ENCODE results near the gene TLE2. TPM values are rescaled to one million over a fixed set of nuclear protein-coding genes. Genes with fewer than 3 reads are reported as not detected.

TLE2 gene
- total and polyA plus RNA-seq, 2 donors from 2014 or later = 28.2 to 76.6 TPM

DNA sequence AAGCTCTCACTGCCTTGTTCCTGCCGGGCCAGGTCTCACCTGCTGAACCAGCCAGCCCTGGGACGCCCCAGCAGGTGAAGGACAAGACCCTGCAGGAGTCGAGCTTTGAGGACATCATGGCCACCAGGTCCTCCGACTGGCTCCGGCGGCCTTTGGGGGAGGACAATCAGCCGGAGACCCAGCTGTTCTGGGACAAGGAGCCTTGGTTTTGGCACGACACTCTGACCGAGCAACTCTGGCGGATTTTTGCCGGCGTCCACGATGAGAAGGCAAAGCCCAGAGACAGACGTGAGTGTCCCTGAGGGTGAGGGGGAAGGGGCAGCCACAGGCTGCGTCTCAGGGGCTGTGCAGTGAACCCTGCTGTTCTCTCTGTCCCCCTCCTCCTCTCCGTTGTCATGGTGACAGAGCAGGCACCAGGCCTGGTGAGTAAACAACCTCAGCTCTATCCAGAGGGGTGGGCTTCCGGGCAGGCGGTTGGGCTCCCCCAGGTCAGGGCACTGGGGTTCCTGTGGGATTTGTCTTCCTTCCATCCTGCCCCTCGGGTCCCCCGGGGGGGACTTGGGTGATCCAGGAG lies 42.0 kb downstream of the TLE2 start:
- no peaks in the 10 kb centered on the region for H3K9me3 ChIP-seq (ENCODE audit: control insufficient read depth in 2 of 3, insufficient read depth in 1 of 3, low read length in 3 of 3)
- no peaks in the 10 kb centered on the region for H3K27me3 ChIP-seq (ENCODE audit: control insufficient read depth, insufficient read depth, low read length)
- no peaks in the 10 kb centered on the region for H3K36me3 ChIP-seq (ENCODE audit: control insufficient read depth in 2 of 3, insufficient read depth in 3 of 3, low read length in 3 of 3)
- no peak overlapping the region for H3K27ac ChIP-seq (ENCODE audit: low read depth in 2 of 2, low read length in 2 of 2)
- DNase-seq (peak in 4 of 5 donors; percentile 87 to 94 (median 92)), FAIRE-seq (no peak)
- H3K4me3 ChIP-seq (ENCODE audit: low read length in 3 of 3) = no peak overlapping the region
- TF ChIP-seq, protein P1, sequence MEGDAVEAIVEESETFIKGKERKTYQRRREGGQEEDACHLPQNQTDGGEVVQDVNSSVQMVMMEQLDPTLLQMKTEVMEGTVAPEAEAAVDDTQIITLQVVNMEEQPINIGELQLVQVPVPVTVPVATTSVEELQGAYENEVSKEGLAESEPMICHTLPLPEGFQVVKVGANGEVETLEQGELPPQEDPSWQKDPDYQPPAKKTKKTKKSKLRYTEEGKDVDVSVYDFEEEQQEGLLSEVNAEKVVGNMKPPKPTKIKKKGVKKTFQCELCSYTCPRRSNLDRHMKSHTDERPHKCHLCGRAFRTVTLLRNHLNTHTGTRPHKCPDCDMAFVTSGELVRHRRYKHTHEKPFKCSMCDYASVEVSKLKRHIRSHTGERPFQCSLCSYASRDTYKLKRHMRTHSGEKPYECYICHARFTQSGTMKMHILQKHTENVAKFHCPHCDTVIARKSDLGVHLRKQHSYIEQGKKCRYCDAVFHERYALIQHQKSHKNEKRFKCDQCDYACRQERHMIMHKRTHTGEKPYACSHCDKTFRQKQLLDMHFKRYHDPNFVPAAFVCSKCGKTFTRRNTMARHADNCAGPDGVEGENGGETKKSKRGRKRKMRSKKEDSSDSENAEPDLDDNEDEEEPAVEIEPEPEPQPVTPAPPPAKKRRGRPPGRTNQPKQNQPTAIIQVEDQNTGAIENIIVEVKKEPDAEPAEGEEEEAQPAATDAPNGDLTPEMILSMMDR (IDR thresholded peaks at IDR 0.05; ENCODE audit: borderline replicate concordance, extremely low read depth, insufficient read depth) = no peak
- peaks cover 0 to 18% (median 12%) of the 10 kb centered on the region in 3 donors for H3K4me1 ChIP-seq (ENCODE audit: control insufficient read depth in 2 of 3, insufficient read depth in 2 of 3, low read depth in 1 of 3, low read length in 3 of 3)
- no peak overlapping the region for H3K9ac ChIP-seq (ENCODE audit: low read length in 3 of 3)
- intact Hi-C loops (cut with DNase I) = no loop called here

DNA sequence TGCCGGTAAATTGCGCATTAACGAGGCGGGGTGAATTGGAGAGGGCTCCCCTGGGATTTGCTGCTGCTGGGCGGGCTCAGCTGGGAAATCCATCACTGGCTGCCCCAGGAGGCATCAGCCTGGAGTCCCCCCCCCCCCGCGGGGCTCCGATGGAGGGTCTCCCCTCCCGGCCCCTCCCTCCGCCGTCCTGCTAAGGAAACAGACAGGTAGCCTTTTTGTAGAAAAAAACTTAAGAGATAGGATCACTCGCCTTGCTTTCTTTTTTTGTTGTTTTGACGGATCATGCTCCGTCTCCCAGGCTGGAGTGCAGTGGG lies 44.9 kb downstream of the TLE2 start:
- DNase-seq (no peak), FAIRE-seq (no peak)
- Histone ChIP-seq H3K36me3 (ENCODE audit: control insufficient read depth in 2 of 3, insufficient read depth in 3 of 3, low read length in 3 of 3) (no peaks in the 10 kb centered on the region), H3K27ac (ENCODE audit: low read depth in 2 of 2, low read length in 2 of 2) (peak overlapping the region; percentile 2 to 93), H3K4me3 (ENCODE audit: low read length in 3 of 3) (peak overlapping the region in 2 of 3 donors; percentile 24 to 37), H3K27me3 (ENCODE audit: control insufficient read depth, insufficient read depth, low read length) (no peaks in the 10 kb centered on the region), H3K9ac (ENCODE audit: low read length in 3 of 3) (peak overlapping the region in 1 of 3 donors; percentile 40), H3K9me3 (ENCODE audit: control insufficient read depth in 2 of 3, insufficient read depth in 1 of 3, low read length in 3 of 3) (no peaks in the 10 kb centered on the region), H3K4me1 (ENCODE audit: control insufficient read depth in 2 of 3, insufficient read depth in 2 of 3, low read depth in 1 of 3, low read length in 3 of 3) (peaks cover 0 to 18% (median 12%) of the 10 kb centered on the region in 3 donors)
- TF ChIP-seq, protein P1 (IDR thresholded peaks at IDR 0.05; ENCODE audit: borderline replicate concordance, extremely low read depth, insufficient read depth) = no peak
- intact Hi-C loops (cut with DNase I) = no loop called here

DNA sequence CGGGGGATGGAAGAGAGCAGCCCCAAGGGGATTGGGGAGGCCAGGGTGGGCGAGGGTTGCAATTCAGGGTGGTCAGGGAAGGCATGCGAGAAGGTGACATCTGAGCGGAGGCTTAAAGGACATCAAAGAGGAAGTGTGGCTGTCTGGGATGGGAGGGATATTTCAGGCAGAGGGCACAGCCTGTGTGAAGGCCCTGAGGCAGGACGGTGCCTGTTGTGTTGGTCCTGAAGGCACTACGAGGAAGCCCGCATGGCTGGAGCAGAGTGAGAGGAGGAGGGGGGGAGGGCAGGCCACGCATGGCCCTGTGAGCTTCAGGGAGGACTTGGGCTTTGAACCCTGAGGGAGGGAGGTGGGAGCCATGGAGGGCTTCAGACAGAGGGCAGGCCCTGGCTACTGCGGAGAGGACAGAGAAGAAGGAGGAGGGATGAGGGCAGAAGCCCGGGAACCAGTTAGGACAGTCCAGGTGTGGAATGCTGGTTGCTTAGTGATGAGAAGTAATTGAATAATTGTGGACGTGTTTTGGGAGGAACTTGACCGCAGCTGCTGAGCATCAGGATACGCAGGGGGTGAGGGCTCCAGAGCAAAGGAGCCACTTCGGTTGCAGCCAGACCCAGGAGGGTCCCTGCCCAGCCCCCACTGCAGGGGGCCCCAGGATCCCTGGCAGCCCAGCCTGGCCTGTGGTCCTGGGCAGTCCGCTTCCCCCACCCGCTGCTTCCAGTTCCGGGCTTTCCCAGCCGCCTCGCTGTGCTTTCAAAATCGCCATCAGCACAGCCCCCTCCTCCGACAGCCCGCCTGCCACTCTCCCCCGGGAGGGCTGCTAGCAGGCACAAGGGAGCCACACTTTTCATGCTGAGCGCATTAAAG lies 45.5 kb downstream of the TLE2 start:
- Histone ChIP-seq H3K4me3 (ENCODE audit: low read length in 3 of 3) (peak overlapping the region; percentile 24 to 37 (median 29)), H3K27me3 (ENCODE audit: control insufficient read depth, insufficient read depth, low read length) (no peaks in the 10 kb centered on the region), H3K9me3 (ENCODE audit: control insufficient read depth in 2 of 3, insufficient read depth in 1 of 3, low read length in 3 of 3) (no peaks in the 10 kb centered on the region), H3K4me1 (ENCODE audit: control insufficient read depth in 2 of 3, insufficient read depth in 2 of 3, low read depth in 1 of 3, low read length in 3 of 3) (peaks cover 0 to 18% (median 12%) of the 10 kb centered on the region in 3 donors), H3K27ac (ENCODE audit: low read depth in 2 of 2, low read length in 2 of 2) (peak overlapping the region; percentile 82 to 93), H3K9ac (ENCODE audit: low read length in 3 of 3) (peak overlapping the region in 2 of 3 donors; percentile 15 to 40), H3K36me3 (ENCODE audit: control insufficient read depth in 2 of 3, insufficient read depth in 3 of 3, low read length in 3 of 3) (no peaks in the 10 kb centered on the region)
- DNase-seq (peak; percentile 92 to 93 (median 93)), FAIRE-seq (no peak)
- intact Hi-C loops (cut with DNase I) = no loop called here
- TF ChIP-seq, protein P1 (IDR thresholded peaks at IDR 0.05; ENCODE audit: borderline replicate concordance, extremely low read depth, insufficient read depth) = no peak
